Uterine smooth muscle cell (primary cell): ENCODE results near the gene NKX2-3. TPM values are rescaled to one million over a fixed set of nuclear protein-coding genes. Genes with fewer than 3 reads are reported as not detected.

Experiments used
- total RNA-seq: library from RNA; depleted of rRNA; stranded (reverse); fragments of >200 nt; gene quantifications from 2 replicates; pipeline ENCODE4 v1.2.3, GENCODE V29; 2014

Gene NKX2-3
- not detected in 2 replicates for total RNA-seq

DNA sequence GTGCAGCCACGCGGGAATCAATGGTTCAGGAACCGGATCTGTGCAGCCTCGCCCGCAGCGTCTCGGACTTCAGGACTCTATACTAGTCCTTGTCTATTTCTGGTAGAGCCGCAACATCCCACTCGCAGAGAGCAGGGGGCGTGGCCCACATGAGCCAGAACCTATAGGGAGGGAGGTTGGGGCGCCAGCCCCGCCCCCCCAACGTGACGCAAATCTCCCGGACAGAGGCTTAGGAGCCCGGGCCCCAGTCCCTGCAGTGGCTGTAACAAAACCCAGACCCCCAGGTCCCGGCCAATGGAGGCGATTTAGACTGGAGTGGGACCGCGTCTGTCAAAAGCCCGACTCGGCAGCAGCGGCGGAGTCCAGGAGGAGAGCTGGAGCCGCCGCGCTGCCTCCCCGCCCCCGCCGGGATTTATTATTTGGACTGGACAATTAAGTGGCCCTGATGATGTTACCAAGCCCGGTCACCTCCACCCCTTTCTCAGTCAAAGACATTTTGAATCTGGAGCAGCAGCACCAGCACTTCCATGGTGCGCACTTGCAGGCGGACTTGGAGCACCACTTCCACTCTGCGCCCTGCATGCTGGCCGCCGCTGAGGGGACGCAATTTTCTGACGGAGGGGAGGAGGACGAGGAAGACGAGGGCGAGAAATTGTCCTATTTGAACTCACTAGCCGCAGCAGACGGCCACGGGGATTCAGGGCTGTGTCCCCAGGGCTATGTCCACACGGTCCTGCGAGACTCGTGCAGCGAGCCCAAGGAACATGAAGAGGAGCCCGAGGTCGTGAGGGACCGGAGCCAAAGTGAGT is at the start of gene NKX2-3:
Gene NKX2-3 (plus strand): TSS at position 256 of the 809 bp plus-strand sequence. CDS start 190 bp downstream, at position 446.

Other genes starting within 250 kb of the NKX2-3 start
- 1.5 and 1.7 TPM in 2 replicates for gene CNNM1, start 203.6 kb upstream of the NKX2-3 start, total RNA-seq
- gene GOT1, start 102.3 kb upstream of the NKX2-3 start, total RNA-seq, result 73.7 and 80.1 TPM in 2 replicates
- 18.8 and 22.4 TPM in 2 replicates for gene SLC25A28, start 87.5 kb downstream of the NKX2-3 start, total RNA-seq
- 32.5 and 42.4 TPM in 2 replicates for gene ENTPD7, start 126.6 kb downstream of the NKX2-3 start, total RNA-seq
- gene COX15, start 199.2 kb downstream of the NKX2-3 start, total RNA-seq, result 33.0 and 38.2 TPM in 2 replicates
- gene CUTC, start 199.3 kb downstream of the NKX2-3 start, total RNA-seq, result 30.7 and 42.4 TPM in 2 replicates
- gene ABCC2, start 249.7 kb downstream of the NKX2-3 start, total RNA-seq, result 0.55 and 0.75 TPM in 2 replicates